D341Med (cell line): ENCODE data around the gene KLHL28.

ENCODE experiments used
- DNase-seq: peaks from one replicate; pipeline ENCODE4 v3.0.0; 2012; ENCODE audit warnings: low spot score

Gene KLHL28

GRCh38 chr14:44960646-44961045, 1.1 kb downstream of the KLHL28 start:
- no peak for DNase-seq

GRCh38 chr14:44960146-44960545, 1.6 kb downstream of the KLHL28 start:
- no peak for DNase-seq

GRCh38 chr14:44959538-44959937, 2.2 kb downstream of the KLHL28 start:
- DNase-seq: no peak

GRCh38 chr14:44956866-44957265, 4.9 kb downstream of the KLHL28 start:
- DNase-seq: no peak

- no peak for DNase-seq
These were observed 6.2 kb downstream of the KLHL28 start for GRCh38 chr14:44955528-44955927.

- no peak for DNase-seq
These were observed 7.0 kb downstream of the KLHL28 start for GRCh38 chr14:44954750-44955149.

- DNase-seq: no peak
These were observed 9.2 kb downstream of the KLHL28 start for GRCh38 chr14:44952391-44953110.

GRCh38 chr14:44951051-44951450, 10.7 kb downstream of the KLHL28 start:
- no peak for DNase-seq

GRCh38 chr14:44945264-44945663, 16.5 kb downstream of the KLHL28 start:
- DNase-seq: no peak

GRCh38 chr14:44944107-44944506, 17.6 kb downstream of the KLHL28 start:
- DNase-seq: no peak

- no peak for DNase-seq
These were observed 19.3 kb downstream of the KLHL28 start for GRCh38 chr14:44942436-44942835.

GRCh38 chr14:44941591-44941990, 20.2 kb downstream of the KLHL28 start:
- DNase-seq: no peak

- DNase-seq: no peak
These were observed 20.8 kb downstream of the KLHL28 start for GRCh38 chr14:44940944-44941343.

GRCh38 chr14:44940211-44940610, 21.5 kb downstream of the KLHL28 start:
- no peak for DNase-seq

GRCh38 chr14:44937547-44937946, 24.2 kb downstream of the KLHL28 start:
- no peak for DNase-seq

- DNase-seq: no peak
These were observed 26.6 kb downstream of the KLHL28 start for GRCh38 chr14:44935155-44935554.

- no peak for DNase-seq
These were observed 33.0 kb downstream of the KLHL28 start for GRCh38 chr14:44928793-44929192.

- DNase-seq: peak; percentile 36
These were observed 46.9 kb downstream of the KLHL28 start for GRCh38 chr14:44914849-44915248.

- DNase-seq: peak; percentile 24
These were observed 49.5 kb downstream of the KLHL28 start for GRCh38 chr14:44912041-44912869.

- no peak for DNase-seq
These were observed 50.9 kb downstream of the KLHL28 start for GRCh38 chr14:44910821-44911220.

- no peak for DNase-seq
These were observed 60.1 kb downstream of the KLHL28 start for GRCh38 chr14:44901696-44902095.

- DNase-seq: no peak
These were observed 63.2 kb downstream of the KLHL28 start for GRCh38 chr14:44898551-44898950.

GRCh38 chr14:44897845-44898151, 63.9 kb downstream of the KLHL28 start:
- DNase-seq: no peak
